GM12872 (cell line): ENCODE data around the gene EDC3.

Source experiments
- TF ChIP-seq, protein P1 (sequence below): IDR thresholded peaks from 3 replicates; pipeline ENCODE4 v1.5.1; 2011; ENCODE audit warnings: low read depth, mild to moderate bottlenecking, low read length, moderate library complexity; ENCODE audit not compliant: insufficient read depth

The EDC3 gene

DNA sequence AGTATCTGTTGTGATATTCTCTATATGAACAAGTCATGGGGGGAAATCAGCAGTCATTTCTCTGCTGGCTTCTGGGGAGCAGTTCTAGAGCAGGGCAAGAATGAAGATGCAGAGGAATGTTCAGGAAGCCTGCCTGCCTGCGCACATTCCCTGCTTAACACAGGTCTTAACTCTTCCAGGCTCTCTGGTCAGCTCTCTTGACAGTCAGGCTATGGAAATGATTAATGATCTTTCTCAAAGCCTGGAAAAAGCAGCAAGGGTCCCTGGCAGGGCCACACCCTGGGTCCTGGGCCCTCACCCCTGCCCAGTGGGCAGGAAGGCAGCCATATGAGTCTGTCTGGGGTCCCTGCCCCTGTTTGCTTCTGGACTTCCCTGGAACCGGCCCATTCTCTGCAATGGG lies 111.6 kb downstream of the EDC3 start:
- TF ChIP-seq, protein P1, sequence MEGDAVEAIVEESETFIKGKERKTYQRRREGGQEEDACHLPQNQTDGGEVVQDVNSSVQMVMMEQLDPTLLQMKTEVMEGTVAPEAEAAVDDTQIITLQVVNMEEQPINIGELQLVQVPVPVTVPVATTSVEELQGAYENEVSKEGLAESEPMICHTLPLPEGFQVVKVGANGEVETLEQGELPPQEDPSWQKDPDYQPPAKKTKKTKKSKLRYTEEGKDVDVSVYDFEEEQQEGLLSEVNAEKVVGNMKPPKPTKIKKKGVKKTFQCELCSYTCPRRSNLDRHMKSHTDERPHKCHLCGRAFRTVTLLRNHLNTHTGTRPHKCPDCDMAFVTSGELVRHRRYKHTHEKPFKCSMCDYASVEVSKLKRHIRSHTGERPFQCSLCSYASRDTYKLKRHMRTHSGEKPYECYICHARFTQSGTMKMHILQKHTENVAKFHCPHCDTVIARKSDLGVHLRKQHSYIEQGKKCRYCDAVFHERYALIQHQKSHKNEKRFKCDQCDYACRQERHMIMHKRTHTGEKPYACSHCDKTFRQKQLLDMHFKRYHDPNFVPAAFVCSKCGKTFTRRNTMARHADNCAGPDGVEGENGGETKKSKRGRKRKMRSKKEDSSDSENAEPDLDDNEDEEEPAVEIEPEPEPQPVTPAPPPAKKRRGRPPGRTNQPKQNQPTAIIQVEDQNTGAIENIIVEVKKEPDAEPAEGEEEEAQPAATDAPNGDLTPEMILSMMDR: no peak
